MCF 10A (cell line): ENCODE data around the gene PACRG. TPM values are rescaled to one million over a fixed set of nuclear protein-coding genes. Genes with fewer than 3 reads are reported as not detected.

ENCODE experiments used
- BruUV-seq: library from RNA; stranded (reverse); fragments of 400-500 nt; replicated peaks from 2 replicates; lab custom pipeline; 2021; lab: Mats Ljungman, UMichigan
- CTCF ChIA-PET: fragments of 300-600 bp; sonication (Branson Sonifier 250); formaldehyde crosslinking; extraction: SDS; loops from one replicate; lab custom pipeline; 2021; ENCODE audit warnings: antibody characterized with exemption, inconsistent platforms; lab: Yijun Ruan, JAX
- POLR2A ChIA-PET: fragments of 300-600, 350-650 bp; sonication (Branson Sonifier 250); formaldehyde crosslinking; extraction: SDS; loops from one replicate; lab custom pipeline; 2020; ENCODE audit warnings: antibody characterized with exemption, inconsistent platforms; lab: Yijun Ruan, JAX
- DNase-seq: peaks from one replicate; pipeline ENCODE4 v3.0.0-alpha.2; 2018; ENCODE audit not compliant: unreplicated experiment
- H3K27ac Mint-ChIP-seq: one replicate; pipeline ENCODE4 v1.8.0; 2022; ENCODE audit warnings: mild to moderate bottlenecking, low read depth, mixed read lengths; ENCODE audit not compliant: unreplicated experiment
- H3K27me3 Mint-ChIP-seq: one replicate; pipeline ENCODE4 v1.8.0; 2022; ENCODE audit warnings: mixed read lengths; ENCODE audit not compliant: insufficient read depth, unreplicated experiment
- H3K36me3 Mint-ChIP-seq: one replicate; pipeline ENCODE4 v1.8.0; 2022; ENCODE audit warnings: mild to moderate bottlenecking, moderate library complexity, mixed read lengths; ENCODE audit not compliant: insufficient read depth, unreplicated experiment
- H3K4me1 Mint-ChIP-seq: one replicate; pipeline ENCODE4 v1.8.0; 2022; ENCODE audit warnings: mixed read lengths; ENCODE audit not compliant: insufficient read depth, unreplicated experiment
- H3K4me3 Mint-ChIP-seq: one replicate; pipeline ENCODE4 v1.8.0; 2022; ENCODE audit warnings: mild to moderate bottlenecking, moderate library complexity, mixed read lengths; ENCODE audit not compliant: unreplicated experiment
- H3K9me3 Mint-ChIP-seq: one replicate; pipeline ENCODE4 v1.8.0; 2022; ENCODE audit warnings: mixed read lengths; ENCODE audit not compliant: unreplicated experiment
- intact Hi-C: fragments of 100-400 bp; cut with micrococcal nuclease; formaldehyde crosslinking; loops from 2 replicates; pipeline ENCODE4 v1.14.1; 2022
- total RNA-seq: library from RNA; stranded (reverse); gene quantifications from 2 replicates; pipeline ENCODE4 v1.2.3, GENCODE V29; 2022
- TF ChIP-seq, protein P1 (sequence below): fragments of 200-600 bp; IDR thresholded peaks from one replicate; pipeline ENCODE4 v1.8.0; 2022; ENCODE audit warnings: antibody characterized with exemption, mild to moderate bottlenecking; ENCODE audit not compliant: unreplicated experiment

Gene PACRG
- total RNA-seq, 1 experiment from 2014 or later: not detected

DNA sequence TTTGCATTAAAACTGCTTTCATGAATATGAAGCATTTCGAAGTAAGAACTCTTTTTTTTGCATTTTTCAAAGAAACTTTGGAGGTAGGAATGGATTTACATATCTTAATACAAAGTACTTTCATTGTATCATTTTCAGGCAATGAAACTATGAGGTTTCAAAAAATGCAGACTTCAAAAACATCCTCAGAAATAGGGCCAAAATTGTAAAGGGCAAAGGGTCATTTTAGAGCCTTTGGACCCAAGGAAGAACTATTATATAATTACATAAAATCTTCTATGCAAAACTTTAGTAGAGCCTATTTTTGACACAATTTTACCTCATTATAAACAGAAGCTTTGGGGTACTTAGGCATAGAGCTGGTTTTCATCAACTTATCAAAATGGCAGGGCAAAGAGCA, 5.1 kb upstream of the PACRG start:
- Mint-ChIP-seq H3K27me3 (no peaks in the 10 kb centered on the region), H3K27ac (no peak overlapping the region), H3K4me3 (no peak overlapping the region), H3K4me1 (peaks cover 8% of the 10 kb centered on the region), H3K9me3 (no peaks in the 10 kb centered on the region), H3K36me3 (peaks cover 12% of the 10 kb centered on the region)
- TF ChIP-seq, protein P1, sequence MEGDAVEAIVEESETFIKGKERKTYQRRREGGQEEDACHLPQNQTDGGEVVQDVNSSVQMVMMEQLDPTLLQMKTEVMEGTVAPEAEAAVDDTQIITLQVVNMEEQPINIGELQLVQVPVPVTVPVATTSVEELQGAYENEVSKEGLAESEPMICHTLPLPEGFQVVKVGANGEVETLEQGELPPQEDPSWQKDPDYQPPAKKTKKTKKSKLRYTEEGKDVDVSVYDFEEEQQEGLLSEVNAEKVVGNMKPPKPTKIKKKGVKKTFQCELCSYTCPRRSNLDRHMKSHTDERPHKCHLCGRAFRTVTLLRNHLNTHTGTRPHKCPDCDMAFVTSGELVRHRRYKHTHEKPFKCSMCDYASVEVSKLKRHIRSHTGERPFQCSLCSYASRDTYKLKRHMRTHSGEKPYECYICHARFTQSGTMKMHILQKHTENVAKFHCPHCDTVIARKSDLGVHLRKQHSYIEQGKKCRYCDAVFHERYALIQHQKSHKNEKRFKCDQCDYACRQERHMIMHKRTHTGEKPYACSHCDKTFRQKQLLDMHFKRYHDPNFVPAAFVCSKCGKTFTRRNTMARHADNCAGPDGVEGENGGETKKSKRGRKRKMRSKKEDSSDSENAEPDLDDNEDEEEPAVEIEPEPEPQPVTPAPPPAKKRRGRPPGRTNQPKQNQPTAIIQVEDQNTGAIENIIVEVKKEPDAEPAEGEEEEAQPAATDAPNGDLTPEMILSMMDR: no peak
- CTCF ChIA-PET: interaction anchor here (1.4 to 1.5 kb wide), 2 partner anchors 14 to 166 kb away, joined by 4 to 6 read pairs; no protein-coding TSS in a partner anchor
- intact Hi-C loops: no loop called here
- POLR2A ChIA-PET: interaction anchor here (0.7 kb wide), 1 partner anchor 1372 kb away, joined by 4 read pairs; no protein-coding TSS in a partner anchor
- BruUV-seq: no TSS peak
- DNase-seq: no peak

DNA sequence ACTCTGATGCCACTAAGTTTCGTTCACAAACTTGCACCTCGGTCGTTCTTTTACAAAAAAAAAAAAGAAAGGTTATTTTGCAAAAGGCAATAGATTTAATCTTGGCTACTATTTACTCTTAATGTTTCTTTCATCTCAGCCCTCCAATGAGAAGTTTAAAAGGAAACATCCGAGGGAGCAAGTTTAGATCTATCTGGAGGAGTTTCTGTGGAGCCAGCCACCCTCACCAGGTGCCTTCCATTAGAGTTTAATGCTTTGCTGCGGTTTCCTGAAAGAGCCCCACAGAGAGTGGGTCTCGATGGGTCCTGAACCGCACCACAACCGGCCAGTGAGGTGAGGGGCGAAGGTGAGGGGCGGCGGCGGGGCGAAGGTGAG, 840 bp upstream of the PACRG start:
- H3K27ac Mint-ChIP-seq: peak overlapping the region; percentile 97
- H3K27me3 Mint-ChIP-seq: no peaks in the 10 kb centered on the region
- no peak for DNase-seq

DNA sequence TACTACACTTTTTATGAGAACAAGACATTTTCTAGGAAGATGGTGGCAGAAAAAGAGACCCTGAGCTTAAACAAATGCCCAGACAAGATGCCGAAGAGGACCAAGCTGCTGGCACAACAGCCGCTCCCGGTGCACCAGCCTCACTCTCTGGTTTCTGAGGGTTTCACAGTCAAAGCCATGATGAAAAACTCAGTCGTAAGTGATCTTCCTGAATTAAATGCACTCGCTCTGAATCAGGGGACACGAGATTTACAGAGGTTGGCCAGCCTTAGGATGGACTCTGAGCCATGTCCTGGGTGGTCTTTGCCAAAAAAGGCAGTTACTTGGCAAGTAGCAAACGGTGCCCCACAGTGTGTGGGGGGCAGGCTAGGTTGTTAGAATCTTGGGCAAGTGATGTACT, 423 bp downstream of the PACRG start:
- TF ChIP-seq, protein P1: no peak
- intact Hi-C loops: loop anchor here (5.0 kb wide), 1 partner anchor 171 kb away; no protein-coding TSS in a partner anchor
- CTCF ChIA-PET: interaction anchor here (0.7 to 1.6 kb wide), 3 partner anchors 9 to 1334 kb away, joined by 3 read pairs; no protein-coding TSS in a partner anchor
- H3K9me3 Mint-ChIP-seq: no peaks in the 10 kb centered on the region
- POLR2A ChIA-PET: interaction anchor here (0.6 to 1.9 kb wide), 6 partner anchors 34 to 1266 kb away, joined by 3 to 4 read pairs (median 3); no protein-coding TSS in a partner anchor
- H3K27ac Mint-ChIP-seq: peak overlapping the region; percentile 97
- peak overlapping the region; percentile 86 for H3K4me3 Mint-ChIP-seq
- peaks cover 12% of the 10 kb centered on the region for H3K36me3 Mint-ChIP-seq
- no peaks in the 10 kb centered on the region for H3K27me3 Mint-ChIP-seq
- peaks cover 8% of the 10 kb centered on the region for H3K4me1 Mint-ChIP-seq
- BruUV-seq: TSS peak; percentile 74
- DNase-seq: no peak

More for the DNA sequence above, 840 bp upstream of the PACRG start:
- Mint-ChIP-seq H3K4me3 (peak overlapping the region; percentile 86), H3K36me3 (peaks cover 12% of the 10 kb centered on the region), H3K4me1 (peaks cover 8% of the 10 kb centered on the region), H3K9me3 (no peaks in the 10 kb centered on the region)
- no TSS peak for BruUV-seq
- POLR2A ChIA-PET: interaction anchor here (0.6 to 1.9 kb wide), 3 partner anchors 27 to 111 kb away, joined by 3 read pairs; no protein-coding TSS in a partner anchor
- intact Hi-C loops: loop anchor here (5.0 kb wide), 1 partner anchor 170 kb away; no protein-coding TSS in a partner anchor
- TF ChIP-seq, protein P1: no peak
- CTCF ChIA-PET: no interaction called here

DNA sequence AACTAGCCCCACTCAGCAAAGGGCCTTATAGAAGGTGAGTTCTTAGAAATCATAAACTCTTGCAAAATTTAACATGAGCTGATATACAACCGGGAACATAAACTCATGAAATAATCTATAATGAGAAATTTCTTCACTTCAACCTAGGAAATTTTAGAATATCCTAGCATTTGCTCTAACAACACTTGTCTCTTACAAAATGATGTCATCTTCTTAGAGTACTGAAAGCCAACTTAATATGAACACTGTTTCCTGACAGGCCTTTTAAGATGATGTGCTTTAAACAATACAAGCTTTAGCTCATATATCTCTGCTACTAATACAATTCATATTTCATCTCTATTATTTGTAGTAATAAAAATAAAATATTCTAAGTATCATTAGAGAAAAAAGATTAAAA, 932 bp downstream of the PACRG start:
- intact Hi-C loops: loop anchor here (5.0 kb wide), 1 partner anchor 171 kb away; no protein-coding TSS in a partner anchor
- ChIA-PET CTCF (interaction anchor here (0.7 to 1.6 kb wide), 3 partner anchors 8 to 1335 kb away, joined by 3 read pairs; no protein-coding TSS in a partner anchor), POLR2A (interaction anchor here (0.6 to 1.5 kb wide), 2 partner anchors 40 to 114 kb away, joined by 3 read pairs; no protein-coding TSS in a partner anchor)
- Mint-ChIP-seq H3K27me3 (no peaks in the 10 kb centered on the region), H3K27ac (peak overlapping the region; percentile 97), H3K9me3 (no peaks in the 10 kb centered on the region), H3K4me3 (peak overlapping the region; percentile 86), H3K36me3 (peaks cover 12% of the 10 kb centered on the region), H3K4me1 (peaks cover 8% of the 10 kb centered on the region)
- TF ChIP-seq, protein P1: no peak
- no TSS peak for BruUV-seq
- DNase-seq: no peak
